PC-3 (cell line): Measurements from ENCODE around the gene PMF1.
"Not testable (repeated sequence)": the region's sequence is repeated elsewhere in the genome, so short reads cannot be mapped to it uniquely, and the experiment has no call there.

ENCODE experiments used
- EZH2 ChIP-seq: fragments of 300-600 bp; sonication (generic); IDR thresholded peaks from one replicate; pipeline ENCODE4 v1.6.1; 2017; ENCODE audit warnings: antibody characterized with exemption, mild to moderate bottlenecking, low read length; ENCODE audit not compliant: unreplicated experiment
- EZH2phosphoT487 ChIP-seq: fragments of 300-600 bp; sonication (generic); IDR thresholded peaks from 2 replicates; pipeline ENCODE4 v1.6.1; 2018; ENCODE audit warnings: mild to moderate bottlenecking, antibody characterized with exemption, low read length, borderline replicate concordance
- TF ChIP-seq, protein P1 (sequence below): fragments of 300-600 bp; sonication (generic); conservative IDR thresholded peaks from 2 replicates; pipeline ENCODE4 v1.5.1; 2017; ENCODE audit warnings: antibody characterized with exemption, low read depth, mild to moderate bottlenecking, low read length

DNA sequence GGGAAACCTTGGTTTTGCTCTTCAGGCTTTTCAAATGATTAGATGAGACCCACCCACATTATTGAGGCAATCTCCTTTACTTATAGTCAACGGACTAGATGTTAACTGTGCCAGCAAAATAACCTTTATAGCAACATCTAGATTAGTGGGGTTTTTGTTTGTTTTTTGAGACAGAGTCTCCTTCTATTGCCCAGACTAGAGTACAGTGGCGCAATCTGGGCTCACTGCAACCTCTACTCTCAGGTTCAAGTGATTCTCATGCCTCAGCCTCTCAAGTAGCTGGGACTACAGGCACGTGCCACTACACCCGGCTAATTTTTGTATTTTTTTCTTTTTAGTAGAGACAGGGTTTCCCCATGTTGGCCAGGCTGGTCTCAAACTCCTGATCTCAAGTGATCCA lies 22.5 kb upstream of the PMF1 start:
- not testable (repeated sequence) for TF ChIP-seq EZH2, EZH2phosphoT487
- TF ChIP-seq, protein P1, sequence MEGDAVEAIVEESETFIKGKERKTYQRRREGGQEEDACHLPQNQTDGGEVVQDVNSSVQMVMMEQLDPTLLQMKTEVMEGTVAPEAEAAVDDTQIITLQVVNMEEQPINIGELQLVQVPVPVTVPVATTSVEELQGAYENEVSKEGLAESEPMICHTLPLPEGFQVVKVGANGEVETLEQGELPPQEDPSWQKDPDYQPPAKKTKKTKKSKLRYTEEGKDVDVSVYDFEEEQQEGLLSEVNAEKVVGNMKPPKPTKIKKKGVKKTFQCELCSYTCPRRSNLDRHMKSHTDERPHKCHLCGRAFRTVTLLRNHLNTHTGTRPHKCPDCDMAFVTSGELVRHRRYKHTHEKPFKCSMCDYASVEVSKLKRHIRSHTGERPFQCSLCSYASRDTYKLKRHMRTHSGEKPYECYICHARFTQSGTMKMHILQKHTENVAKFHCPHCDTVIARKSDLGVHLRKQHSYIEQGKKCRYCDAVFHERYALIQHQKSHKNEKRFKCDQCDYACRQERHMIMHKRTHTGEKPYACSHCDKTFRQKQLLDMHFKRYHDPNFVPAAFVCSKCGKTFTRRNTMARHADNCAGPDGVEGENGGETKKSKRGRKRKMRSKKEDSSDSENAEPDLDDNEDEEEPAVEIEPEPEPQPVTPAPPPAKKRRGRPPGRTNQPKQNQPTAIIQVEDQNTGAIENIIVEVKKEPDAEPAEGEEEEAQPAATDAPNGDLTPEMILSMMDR, result not testable (repeated sequence)
